ENCODE data around the gene ZNF618.

ZNF618 gene

DNA sequence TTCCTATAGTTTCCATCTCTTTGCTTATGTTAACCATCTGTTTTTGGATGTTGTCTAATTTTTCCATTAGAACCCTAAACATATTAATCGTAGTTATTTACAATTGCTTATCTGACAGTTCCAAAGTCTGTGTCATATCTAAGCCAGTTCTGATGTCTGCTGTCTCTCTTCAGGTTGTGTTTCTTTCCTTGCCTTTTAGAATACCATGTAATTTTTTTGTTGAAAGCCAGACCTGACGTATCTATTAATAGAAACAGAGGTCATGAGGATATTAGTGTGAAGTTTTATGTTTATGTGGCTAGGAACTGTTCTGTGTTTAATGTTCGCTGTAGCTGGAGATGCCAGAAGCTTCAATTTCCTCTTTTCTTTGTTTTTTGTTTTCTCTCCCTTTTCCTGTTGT is 52.2 kb downstream of the ZNF618 start:
- no peak for DNase-seq
- in situ Hi-C loops (cut with HindIII; ENCODE audit: low pct_ligation_motif_present, low pct_unique_long_range_greater_than_20kb, low sequenced_read_pairs), result no loop called here

DNA sequence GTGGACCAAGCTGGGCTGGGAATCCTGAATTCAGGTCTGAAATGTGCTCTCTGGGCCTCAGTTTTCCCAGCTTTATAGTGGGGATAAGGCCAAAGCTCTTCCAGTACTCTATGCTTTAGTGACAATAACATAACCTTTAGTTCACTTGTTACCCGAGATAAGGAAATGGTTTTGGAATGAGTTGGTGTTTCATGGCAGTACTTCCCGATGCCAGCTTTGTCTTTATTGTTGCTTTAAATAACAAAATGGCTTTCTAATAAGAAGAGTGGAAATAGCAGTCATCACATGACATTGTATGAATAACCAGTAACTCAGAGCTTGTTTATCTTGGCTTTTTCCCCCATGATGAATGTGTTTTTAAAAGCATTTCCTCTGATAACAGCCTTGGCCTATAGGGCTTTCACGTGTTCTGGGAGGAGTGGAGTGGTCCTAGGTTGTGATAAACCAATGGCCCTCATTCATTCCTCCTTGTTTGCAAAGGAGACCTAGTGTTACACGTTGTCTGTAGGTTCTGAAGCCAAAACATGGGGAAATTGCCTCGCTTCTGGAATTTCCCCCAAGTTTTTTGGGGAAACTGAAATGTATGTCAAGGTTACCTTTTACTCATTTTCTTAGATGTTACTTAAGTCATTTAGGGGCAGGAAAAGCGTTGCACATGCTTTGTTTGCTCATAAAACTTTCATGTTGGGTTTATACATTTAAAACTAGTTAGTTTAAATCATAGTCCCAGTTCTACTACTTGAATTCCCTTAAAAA is 53.7 kb downstream of the ZNF618 start:
- in situ Hi-C loops (cut with HindIII; ENCODE audit: low pct_ligation_motif_present, low pct_unique_long_range_greater_than_20kb, low sequenced_read_pairs), result no loop called here
- no peak for DNase-seq

DNA sequence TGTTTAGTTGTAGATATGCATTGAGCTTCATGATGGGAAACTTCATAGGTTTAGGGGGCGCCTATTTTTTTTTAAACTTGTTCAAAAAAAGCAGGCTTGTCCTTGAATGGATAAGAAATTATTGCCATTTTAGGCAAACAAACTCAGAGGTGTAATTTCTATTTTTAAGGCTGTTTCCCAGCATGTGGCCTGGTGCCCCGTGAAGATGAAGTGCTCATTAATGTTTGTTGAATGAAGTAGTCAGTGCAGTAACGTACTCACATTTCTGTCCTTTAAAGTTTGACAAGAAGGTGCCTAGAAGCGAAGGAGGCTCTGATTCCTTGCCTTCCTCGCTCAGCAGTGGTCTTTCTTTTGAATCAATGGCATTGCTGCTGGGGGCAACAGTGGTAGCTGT is 54.3 kb downstream of the ZNF618 start:
- in situ Hi-C loops (cut with HindIII; ENCODE audit: low pct_ligation_motif_present, low pct_unique_long_range_greater_than_20kb, low sequenced_read_pairs), result no loop called here
- no peak for DNase-seq

DNA sequence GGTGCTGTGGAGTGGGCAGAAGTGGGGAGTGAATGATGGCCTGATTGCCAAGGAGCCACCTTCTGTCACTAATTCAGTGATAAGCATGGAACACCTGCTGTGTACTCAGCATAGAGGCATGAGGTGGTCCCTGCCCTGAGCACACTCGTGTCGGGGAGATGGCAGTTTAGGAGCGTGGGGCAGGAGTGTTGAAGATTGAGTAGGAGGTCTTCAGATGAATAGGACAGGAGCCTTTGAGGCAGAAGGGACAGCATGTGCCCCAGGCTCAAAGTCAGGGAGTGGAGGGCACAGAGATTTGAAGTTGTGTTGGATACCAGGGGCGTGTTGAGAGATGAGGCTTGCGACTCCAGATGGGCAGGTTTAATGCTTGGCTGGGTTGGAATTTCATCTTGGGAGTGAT is 55.0 kb downstream of the ZNF618 start:
- no peak for DNase-seq
- in situ Hi-C loops (cut with HindIII; ENCODE audit: low pct_ligation_motif_present, low pct_unique_long_range_greater_than_20kb, low sequenced_read_pairs), result no loop called here

DNA sequence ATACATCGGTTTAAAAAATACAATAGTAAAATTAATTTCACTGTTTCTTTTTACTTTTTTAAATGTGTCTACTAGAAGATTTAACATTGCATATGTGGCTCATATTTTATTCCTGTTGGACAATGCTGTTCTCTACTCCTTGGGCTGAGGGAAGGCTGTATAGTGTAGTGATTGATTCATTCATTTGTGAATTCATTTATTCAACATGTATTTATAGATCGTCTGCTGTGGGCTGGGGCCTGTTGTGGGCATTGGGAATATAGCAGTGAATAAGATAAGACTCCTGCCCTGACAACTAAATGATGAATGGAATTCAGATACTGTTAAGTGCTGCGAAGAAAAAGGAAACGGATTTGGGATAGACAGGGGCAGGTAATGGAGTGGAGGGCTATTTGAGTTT is 55.7 kb downstream of the ZNF618 start:
- in situ Hi-C loops (cut with HindIII; ENCODE audit: low pct_ligation_motif_present, low pct_unique_long_range_greater_than_20kb, low sequenced_read_pairs), result no loop called here
- DNase-seq, result no peak

DNA sequence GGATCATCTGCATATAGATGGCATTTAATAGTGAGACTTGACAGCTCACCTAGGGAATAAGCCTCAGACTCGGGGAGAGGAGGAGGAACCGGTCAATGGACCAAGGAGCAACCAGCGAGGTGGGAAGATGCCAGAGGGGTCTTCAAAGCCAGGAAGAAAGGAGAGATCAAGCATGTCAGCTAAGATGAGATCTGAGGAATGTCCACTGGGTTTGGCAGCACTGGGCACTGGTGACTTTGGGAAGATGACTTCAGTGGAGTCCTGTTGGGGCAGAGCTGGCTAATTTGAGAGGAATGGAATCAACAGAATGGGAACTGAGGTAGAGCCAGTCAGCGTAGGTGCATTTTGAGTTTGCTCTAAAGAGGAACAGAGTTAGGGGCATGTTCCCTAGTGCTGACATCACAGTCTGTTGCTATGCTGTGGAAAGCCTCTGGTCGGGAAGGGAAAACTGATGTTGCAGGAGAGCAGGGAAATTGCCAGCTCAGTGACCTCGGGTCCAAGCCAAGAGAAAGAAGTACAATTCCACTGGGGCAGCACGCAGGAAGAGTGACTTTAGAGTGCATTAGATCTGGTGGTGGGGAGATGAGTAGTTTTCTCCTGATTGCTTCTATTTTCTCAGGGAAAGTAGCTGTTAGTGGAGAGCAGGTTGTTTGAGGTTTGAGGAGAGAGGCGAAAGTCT is 56.9 kb downstream of the ZNF618 start:
- in situ Hi-C loops (cut with HindIII; ENCODE audit: low pct_ligation_motif_present, low pct_unique_long_range_greater_than_20kb, low sequenced_read_pairs), result no loop called here
- no peak for DNase-seq

DNA sequence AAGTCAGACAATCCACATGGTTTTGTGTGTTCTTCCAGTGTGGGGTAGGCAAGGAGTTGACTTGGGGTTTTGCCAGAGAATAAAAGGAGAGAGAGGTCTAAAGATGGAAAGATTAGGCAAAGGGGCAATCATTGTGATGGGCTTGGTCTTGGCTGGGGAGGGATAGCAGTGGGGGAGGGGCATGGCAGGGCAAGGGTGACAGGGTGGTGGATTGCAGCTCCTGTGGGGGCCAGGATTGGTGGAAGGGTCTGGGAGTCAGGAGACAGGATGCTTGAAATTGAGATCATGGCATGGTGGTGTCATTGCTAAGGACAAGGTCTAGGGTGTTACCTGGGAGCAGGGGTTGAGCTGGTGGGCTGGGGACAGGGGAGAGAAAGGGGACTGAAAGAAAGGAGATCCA is 57.6 kb downstream of the ZNF618 start:
- in situ Hi-C loops (cut with HindIII; ENCODE audit: low pct_ligation_motif_present, low pct_unique_long_range_greater_than_20kb, low sequenced_read_pairs), result no loop called here
- DNase-seq, result no peak

DNA sequence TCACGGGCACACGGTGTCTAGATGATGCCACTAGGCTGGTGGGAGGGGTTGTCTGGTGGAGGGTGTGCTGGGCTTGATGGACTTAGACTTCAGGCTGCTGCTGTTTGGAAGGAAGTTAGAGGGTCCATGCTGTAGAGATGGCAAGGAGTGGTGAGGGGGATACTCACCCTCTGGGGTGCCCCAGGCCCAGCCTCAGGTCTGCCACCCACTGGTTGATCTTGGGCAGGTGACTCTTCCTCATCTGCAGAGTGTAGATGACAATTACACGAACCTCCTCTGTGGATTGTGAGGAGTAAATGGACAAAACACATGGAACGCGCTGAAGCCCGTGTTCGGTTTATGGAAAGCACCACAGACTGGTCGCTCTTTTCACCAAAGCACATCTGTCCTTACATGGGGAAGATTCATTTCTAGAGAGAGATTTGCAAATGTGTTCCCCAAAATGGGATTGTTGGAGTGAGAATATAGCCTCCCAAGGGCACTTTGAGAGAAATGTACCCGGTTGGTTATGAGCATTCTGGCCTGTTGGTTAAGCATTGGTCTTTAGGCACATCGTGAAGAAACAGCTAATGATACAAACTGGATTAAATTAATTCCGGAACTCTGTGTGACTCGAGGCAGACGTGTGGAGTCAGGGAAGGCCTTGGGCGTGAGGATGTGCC is 58.2 kb downstream of the ZNF618 start:
- in situ Hi-C loops (cut with HindIII; ENCODE audit: low pct_ligation_motif_present, low pct_unique_long_range_greater_than_20kb, low sequenced_read_pairs), result no loop called here
- DNase-seq, result no peak

DNA sequence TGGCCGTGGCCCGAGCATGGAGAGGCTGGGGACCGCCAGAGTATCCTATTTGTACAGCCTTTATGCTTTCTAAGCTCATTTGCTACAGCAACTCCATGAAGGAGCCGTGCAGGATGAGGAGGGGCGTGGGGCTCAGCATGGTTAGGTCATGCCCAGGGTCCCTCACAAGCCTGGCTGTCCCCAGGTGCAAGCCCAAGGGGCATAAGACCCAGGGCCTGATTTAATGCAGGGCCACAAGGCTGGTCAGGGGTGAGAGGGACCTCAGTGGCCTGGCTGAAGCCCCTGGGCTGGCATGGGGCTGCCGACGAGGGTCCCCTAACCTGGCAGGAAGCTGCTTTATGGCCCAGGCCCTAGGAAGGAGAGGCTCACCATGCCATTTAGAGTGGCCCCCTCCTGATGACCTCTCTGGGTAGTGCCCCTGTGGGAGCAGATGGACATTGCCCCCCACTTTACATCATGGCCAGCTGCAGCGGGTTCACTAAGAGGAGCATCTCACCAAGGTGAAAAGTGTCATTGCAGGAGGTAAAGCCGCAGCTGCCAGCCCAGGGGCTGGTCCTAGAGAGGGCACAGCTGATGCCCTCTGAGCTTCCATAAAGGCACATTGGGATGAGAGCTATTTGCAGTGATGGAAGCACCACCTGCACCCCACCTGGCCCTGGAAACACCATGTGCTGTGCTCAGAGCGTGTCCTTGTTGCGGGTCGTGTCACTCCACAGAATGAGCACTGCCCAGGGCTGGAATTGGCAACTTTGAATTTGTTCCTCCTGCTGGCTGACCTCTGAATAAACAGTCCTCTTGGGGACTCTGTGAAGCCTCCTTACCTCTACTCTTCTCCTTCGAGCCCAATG is 58.9 kb downstream of the ZNF618 start:
- DNase-seq, result no peak
- in situ Hi-C loops (cut with HindIII; ENCODE audit: low pct_ligation_motif_present, low pct_unique_long_range_greater_than_20kb, low sequenced_read_pairs), result no loop called here

DNA sequence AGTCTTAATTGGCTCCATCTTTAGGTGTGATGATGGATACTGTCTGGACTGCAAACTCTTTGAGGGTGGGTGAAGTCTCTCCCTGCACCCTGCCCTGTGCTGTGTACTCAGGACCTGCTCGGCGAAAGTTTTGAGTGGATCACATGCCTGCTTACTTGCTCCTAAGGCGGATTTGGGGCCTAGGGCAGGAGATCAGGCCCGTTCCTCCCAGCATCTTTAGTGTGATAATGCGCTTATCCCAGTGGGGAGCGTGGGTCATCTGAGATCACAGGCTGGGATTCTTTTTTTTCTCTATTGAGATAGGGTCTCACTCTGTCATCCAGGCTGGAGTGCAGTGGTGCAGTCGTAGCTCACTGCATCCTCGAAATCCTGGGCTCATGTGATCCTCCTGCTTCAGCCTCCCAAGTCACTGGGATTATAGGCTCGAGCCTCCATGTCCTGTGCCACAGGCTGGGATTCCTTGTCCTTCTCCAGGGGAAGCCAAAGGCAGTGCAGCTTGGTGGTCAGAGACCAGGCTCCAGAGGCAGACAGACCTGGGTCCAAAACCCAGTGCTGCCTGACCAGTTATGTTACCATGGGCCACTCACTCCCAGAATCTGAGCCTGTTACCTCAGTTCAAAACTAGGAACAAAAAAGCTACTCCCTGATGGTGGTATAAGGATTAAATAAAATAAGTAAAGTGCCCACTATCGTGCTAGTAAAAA is 59.7 kb downstream of the ZNF618 start:
- DNase-seq, result no peak
- in situ Hi-C loops (cut with HindIII; ENCODE audit: low pct_ligation_motif_present, low pct_unique_long_range_greater_than_20kb, low sequenced_read_pairs), result no loop called here

DNA sequence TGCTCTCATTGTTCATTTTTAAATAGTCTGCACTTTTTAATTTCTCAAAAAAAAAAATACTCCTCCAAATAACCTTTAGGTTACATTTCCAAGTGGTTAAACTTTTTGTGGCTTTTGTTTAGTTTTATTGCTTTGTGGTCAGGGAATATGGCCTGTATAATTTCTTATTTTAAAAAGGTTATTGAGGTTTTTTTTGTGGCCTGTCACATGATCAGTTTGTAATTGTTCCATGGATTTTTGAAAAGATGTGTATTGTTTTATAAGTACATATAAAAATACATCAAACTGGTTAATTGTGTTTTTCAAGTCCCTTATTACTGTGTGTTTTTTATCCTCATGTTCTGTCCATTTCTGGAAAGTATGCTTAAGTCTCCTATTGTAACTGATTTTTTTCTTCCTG is 64.0 kb downstream of the ZNF618 start:
- in situ Hi-C loops (cut with HindIII; ENCODE audit: low pct_ligation_motif_present, low pct_unique_long_range_greater_than_20kb, low sequenced_read_pairs), result no loop called here
- DNase-seq, result no peak

DNA sequence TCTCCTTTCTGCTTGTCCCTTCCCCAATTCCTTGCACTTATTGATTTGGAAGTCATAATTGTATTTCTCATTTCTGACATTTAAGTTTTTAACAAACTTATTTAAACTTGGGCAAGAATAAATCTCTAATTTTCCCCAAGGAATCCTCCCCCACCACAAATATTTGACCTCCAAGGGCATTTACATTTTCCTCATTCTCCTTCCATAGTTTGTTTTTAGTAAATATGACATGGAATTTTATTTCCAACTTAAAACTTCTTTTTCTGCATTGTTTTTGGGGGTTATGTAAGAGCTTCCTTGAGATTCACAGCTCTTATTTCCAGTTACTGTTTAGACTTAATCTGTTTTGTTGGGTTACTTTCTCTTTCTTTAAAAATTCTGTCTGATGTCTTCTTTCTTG is 64.9 kb downstream of the ZNF618 start:
- no peak for DNase-seq
- in situ Hi-C loops (cut with HindIII; ENCODE audit: low pct_ligation_motif_present, low pct_unique_long_range_greater_than_20kb, low sequenced_read_pairs), result no loop called here

DNA sequence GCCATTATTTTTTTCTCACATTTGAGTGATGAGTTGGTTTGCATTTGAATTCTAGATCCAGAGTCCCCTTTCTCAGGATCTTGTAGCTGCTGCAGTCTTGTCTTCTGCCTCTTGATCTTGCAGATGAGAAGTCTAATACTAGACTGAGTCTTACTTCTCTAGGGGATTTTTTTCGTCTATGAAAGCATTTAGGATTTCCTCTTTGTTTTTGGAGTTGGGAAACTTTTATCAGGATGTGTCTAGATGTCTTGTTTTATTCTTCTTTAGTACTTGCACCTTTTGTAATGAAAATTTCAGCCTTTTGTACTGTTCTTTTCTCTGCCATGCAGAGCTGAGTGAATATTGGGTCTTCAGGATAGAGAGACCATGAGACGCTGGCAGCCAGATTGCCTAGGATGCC is 65.4 kb downstream of the ZNF618 start:
- DNase-seq, result no peak
- in situ Hi-C loops (cut with HindIII; ENCODE audit: low pct_ligation_motif_present, low pct_unique_long_range_greater_than_20kb, low sequenced_read_pairs), result no loop called here

DNA sequence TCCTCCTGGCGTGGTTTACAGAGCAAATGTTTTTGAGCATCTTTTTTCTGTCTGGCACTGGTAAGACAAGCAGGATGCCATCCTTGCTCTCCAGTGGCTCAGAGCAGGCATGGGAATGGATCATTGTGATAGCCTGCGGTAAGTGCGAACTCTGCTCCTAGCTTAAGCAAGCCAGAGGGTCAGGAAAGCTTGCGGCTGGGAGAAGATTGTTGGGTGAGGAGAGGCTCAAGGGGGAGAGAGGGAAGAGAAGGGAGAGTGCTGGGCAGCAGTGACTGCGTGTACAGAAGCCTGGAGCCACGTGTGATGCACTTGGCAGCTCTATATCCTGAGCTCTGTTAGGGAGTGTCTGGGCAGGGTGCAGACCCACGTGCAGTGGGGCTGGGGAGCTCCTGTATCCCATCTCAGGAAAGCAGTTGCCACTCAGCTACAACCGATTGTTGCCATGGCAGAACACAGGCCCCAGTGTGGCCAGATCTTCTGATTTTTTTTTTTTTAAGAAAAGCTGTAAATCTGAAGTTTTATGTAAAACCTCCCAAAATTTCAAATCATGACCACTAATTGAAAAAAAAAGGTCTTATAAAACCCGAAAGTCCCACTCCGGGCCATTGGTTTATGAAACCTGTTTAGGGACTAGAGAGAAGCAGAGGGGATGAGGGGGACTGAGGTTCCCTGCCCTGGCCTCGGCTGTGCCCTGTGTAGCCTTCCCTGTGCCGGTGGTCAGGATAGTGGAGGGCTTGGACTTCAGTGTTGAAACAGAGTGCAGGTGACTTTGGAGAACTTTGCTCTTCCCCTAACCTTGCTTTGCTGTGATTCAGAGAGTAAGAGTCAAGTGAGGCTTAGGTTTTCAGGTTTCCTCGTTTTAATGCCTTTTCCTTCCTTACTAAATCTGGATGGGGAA is 67.3 kb downstream of the ZNF618 start:
- in situ Hi-C loops (cut with HindIII; ENCODE audit: low pct_ligation_motif_present, low pct_unique_long_range_greater_than_20kb, low sequenced_read_pairs), result no loop called here
- no peak for DNase-seq

DNA sequence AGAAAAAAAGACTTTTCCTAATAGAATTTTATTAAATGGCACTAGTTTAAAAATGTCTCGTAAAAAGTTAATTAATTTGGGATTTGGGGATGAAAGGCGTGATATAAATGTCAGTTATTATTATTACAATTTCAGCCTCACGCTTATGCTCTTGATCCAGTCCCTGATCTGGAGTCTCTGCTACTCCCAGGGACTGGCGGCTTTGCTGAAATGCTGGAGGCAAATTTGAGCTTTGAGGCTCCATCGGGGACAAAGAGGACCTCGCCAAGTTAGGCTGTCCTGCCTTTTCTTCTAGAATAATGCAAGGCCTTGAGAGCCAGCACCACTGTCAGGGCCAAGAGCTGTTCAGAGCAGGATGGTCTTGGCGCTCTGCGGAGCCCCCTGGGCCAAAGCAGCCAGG is 69.7 kb downstream of the ZNF618 start:
- in situ Hi-C loops (cut with HindIII; ENCODE audit: low pct_ligation_motif_present, low pct_unique_long_range_greater_than_20kb, low sequenced_read_pairs), result no loop called here
- DNase-seq, result no peak

DNA sequence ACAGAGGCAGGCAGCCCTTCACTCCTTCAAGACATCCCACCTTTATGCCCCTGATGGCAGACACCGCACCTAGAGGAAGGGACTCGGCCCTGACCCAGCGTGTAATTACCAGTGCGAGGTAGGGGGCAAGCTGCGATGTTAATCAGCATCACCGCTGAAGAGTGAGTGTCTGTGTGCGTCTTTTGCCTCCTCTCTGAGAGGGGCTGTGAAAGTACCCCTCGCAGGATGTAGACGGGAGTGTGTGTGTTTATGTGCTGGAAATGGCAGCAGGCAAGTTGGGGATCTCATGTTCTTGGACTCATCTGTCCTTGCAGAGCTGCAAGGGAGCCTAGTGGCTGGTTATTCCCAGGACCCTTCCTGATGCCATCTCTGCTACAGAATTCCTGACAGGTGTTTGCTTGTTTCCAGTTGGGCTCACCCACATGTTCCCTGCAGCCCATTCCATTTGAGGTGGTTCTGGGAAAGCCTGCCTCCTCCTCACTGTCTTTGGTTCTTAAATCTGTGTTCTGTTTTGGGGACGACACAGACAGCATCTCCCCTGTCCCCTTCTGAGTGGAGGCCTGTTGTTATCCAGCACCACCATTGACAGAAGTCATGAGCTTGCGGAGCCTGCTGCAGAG is 70.5 kb downstream of the ZNF618 start:
- no peak for DNase-seq
- in situ Hi-C loops (cut with HindIII; ENCODE audit: low pct_ligation_motif_present, low pct_unique_long_range_greater_than_20kb, low sequenced_read_pairs), result no loop called here

DNA sequence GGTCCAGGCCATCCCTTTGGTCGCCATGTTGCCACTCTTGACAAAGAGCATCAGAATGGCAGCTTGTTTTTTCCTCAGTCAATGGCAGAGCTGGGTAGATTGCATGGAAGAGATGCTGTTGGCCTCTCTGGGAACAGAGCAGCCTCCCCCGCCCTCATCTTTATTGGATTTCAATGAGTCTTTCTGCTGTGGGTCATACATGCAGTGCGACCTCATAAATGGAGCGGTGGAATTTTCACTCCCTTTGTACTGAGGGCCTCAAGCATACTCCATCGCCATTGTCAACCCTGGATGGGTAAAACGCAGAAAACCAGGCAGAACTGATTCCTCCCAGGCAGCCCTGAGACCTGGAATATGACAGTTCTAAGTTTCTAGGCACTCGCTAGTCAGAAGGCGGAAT is 71.8 kb downstream of the ZNF618 start:
- no peak for DNase-seq
- in situ Hi-C loops (cut with HindIII; ENCODE audit: low pct_ligation_motif_present, low pct_unique_long_range_greater_than_20kb, low sequenced_read_pairs), result no loop called here

All from ACHN (cell line).